Measurements from ENCODE around the gene LRRFIP2.

LRRFIP2 gene

GRCh38 chr3:37204314-37204713 is 29.9 kb upstream of the LRRFIP2 start:
- no peak overlapping the region for H3K9ac ChIP-seq (ENCODE audit: low read depth, low read length)
- H3K36me3 ChIP-seq (ENCODE audit: insufficient read depth, low read length), result no peaks in the 10 kb centered on the region
- H3K9me3 ChIP-seq (ENCODE audit: control insufficient read depth, insufficient read depth, low read length), result no peaks in the 10 kb centered on the region
- no peaks in the 10 kb centered on the region for H3K4me1 ChIP-seq (ENCODE audit: insufficient read depth, low read length)

- H3K9ac ChIP-seq (ENCODE audit: low read depth, low read length), result no peak overlapping the region
- H3K4me1 ChIP-seq (ENCODE audit: insufficient read depth, low read length), result no peaks in the 10 kb centered on the region
- no peaks in the 10 kb centered on the region for H3K36me3 ChIP-seq (ENCODE audit: insufficient read depth, low read length)
- H3K9me3 ChIP-seq (ENCODE audit: control insufficient read depth, insufficient read depth, low read length), result no peaks in the 10 kb centered on the region
Observed at GRCh38 chr3:37202035-37202434, 27.7 kb upstream of the LRRFIP2 start.

- H3K36me3 ChIP-seq (ENCODE audit: insufficient read depth, low read length), result no peaks in the 10 kb centered on the region
Observed at GRCh38 chr3:37200141-37200540, 25.8 kb upstream of the LRRFIP2 start.

GRCh38 chr3:37198996-37199395 is 24.6 kb upstream of the LRRFIP2 start:
- Histone ChIP-seq H3K36me3 (ENCODE audit: insufficient read depth, low read length) (no peaks in the 10 kb centered on the region), H3K9ac (ENCODE audit: low read depth, low read length) (no peak overlapping the region), H3K9me3 (ENCODE audit: control insufficient read depth, insufficient read depth, low read length) (no peaks in the 10 kb centered on the region), H3K4me1 (ENCODE audit: insufficient read depth, low read length) (no peaks in the 10 kb centered on the region)

More at GRCh38 chr3:37200141-37200540, 25.8 kb upstream of the LRRFIP2 start:
- H3K4me1 ChIP-seq (ENCODE audit: insufficient read depth, low read length), result no peaks in the 10 kb centered on the region
- H3K9me3 ChIP-seq (ENCODE audit: control insufficient read depth, insufficient read depth, low read length), result no peaks in the 10 kb centered on the region
- H3K9ac ChIP-seq (ENCODE audit: low read depth, low read length), result no peak overlapping the region

- H3K9me3 ChIP-seq (ENCODE audit: control insufficient read depth, insufficient read depth, low read length), result no peaks in the 10 kb centered on the region
- H3K9ac ChIP-seq (ENCODE audit: low read depth, low read length), result no peak overlapping the region
- H3K4me1 ChIP-seq (ENCODE audit: insufficient read depth, low read length), result no peaks in the 10 kb centered on the region
- H3K36me3 ChIP-seq (ENCODE audit: insufficient read depth, low read length), result no peaks in the 10 kb centered on the region
Observed at GRCh38 chr3:37198547-37198946, 24.2 kb upstream of the LRRFIP2 start.

- Histone ChIP-seq H3K9me3 (ENCODE audit: control insufficient read depth, insufficient read depth, low read length) (no peaks in the 10 kb centered on the region), H3K9ac (ENCODE audit: low read depth, low read length) (no peak overlapping the region), H3K4me1 (ENCODE audit: insufficient read depth, low read length) (no peaks in the 10 kb centered on the region), H3K36me3 (ENCODE audit: insufficient read depth, low read length) (no peaks in the 10 kb centered on the region)
Observed at GRCh38 chr3:37197810-37198371, 23.5 kb upstream of the LRRFIP2 start.

- Histone ChIP-seq H3K36me3 (ENCODE audit: insufficient read depth, low read length) (no peaks in the 10 kb centered on the region), H3K9ac (ENCODE audit: low read depth, low read length) (no peak overlapping the region), H3K4me1 (ENCODE audit: insufficient read depth, low read length) (no peaks in the 10 kb centered on the region), H3K9me3 (ENCODE audit: control insufficient read depth, insufficient read depth, low read length) (no peaks in the 10 kb centered on the region)
Observed at GRCh38 chr3:37194533-37194932, 20.2 kb upstream of the LRRFIP2 start.

GRCh38 chr3:37190667-37191066 is 16.3 kb upstream of the LRRFIP2 start:
- Histone ChIP-seq H3K4me1 (ENCODE audit: insufficient read depth, low read length) (no peaks in the 10 kb centered on the region), H3K36me3 (ENCODE audit: insufficient read depth, low read length) (no peaks in the 10 kb centered on the region), H3K9me3 (ENCODE audit: control insufficient read depth, insufficient read depth, low read length) (no peaks in the 10 kb centered on the region), H3K9ac (ENCODE audit: low read depth, low read length) (no peak overlapping the region)

- no peaks in the 10 kb centered on the region for H3K9me3 ChIP-seq (ENCODE audit: control insufficient read depth, insufficient read depth, low read length)
- H3K36me3 ChIP-seq (ENCODE audit: insufficient read depth, low read length), result no peaks in the 10 kb centered on the region
- no peaks in the 10 kb centered on the region for H3K4me1 ChIP-seq (ENCODE audit: insufficient read depth, low read length)
- no peak overlapping the region for H3K9ac ChIP-seq (ENCODE audit: low read depth, low read length)
Observed at GRCh38 chr3:37189109-37189508, 14.7 kb upstream of the LRRFIP2 start.

GRCh38 chr3:37183976-37184375 is 9.6 kb upstream of the LRRFIP2 start:
- H3K9ac ChIP-seq (ENCODE audit: low read depth, low read length), result no peak overlapping the region
- H3K36me3 ChIP-seq (ENCODE audit: insufficient read depth, low read length), result no peaks in the 10 kb centered on the region
- H3K9me3 ChIP-seq (ENCODE audit: control insufficient read depth, insufficient read depth, low read length), result no peaks in the 10 kb centered on the region
- H3K4me1 ChIP-seq (ENCODE audit: insufficient read depth, low read length), result peaks cover 9% of the 10 kb centered on the region

GRCh38 chr3:37183375-37183831 is 9.0 kb upstream of the LRRFIP2 start:
- no peaks in the 10 kb centered on the region for H3K9me3 ChIP-seq (ENCODE audit: control insufficient read depth, insufficient read depth, low read length)
- no peak overlapping the region; the same call in 1 of the 2 replicates for H3K9ac ChIP-seq (ENCODE audit: low read depth, low read length)
- H3K4me1 ChIP-seq (ENCODE audit: insufficient read depth, low read length), result peaks cover 9% of the 10 kb centered on the region

GRCh38 chr3:37182816-37183215 is 8.4 kb upstream of the LRRFIP2 start:
- Histone ChIP-seq H3K36me3 (ENCODE audit: insufficient read depth, low read length) (no peaks in the 10 kb centered on the region), H3K4me1 (ENCODE audit: insufficient read depth, low read length) (peaks cover 10% of the 10 kb centered on the region), H3K9ac (ENCODE audit: low read depth, low read length) (no peak overlapping the region), H3K9me3 (ENCODE audit: control insufficient read depth, insufficient read depth, low read length) (no peaks in the 10 kb centered on the region)

More at GRCh38 chr3:37183375-37183831, 9.0 kb upstream of the LRRFIP2 start:
- no peaks in the 10 kb centered on the region for H3K36me3 ChIP-seq (ENCODE audit: insufficient read depth, low read length)

- H3K4me1 ChIP-seq (ENCODE audit: insufficient read depth, low read length), result peaks cover 13% of the 10 kb centered on the region
- H3K36me3 ChIP-seq (ENCODE audit: insufficient read depth, low read length), result no peaks in the 10 kb centered on the region
Observed at GRCh38 chr3:37181756-37182155, 7.4 kb upstream of the LRRFIP2 start.

GRCh38 chr3:37179144-37179967 is 5.0 kb upstream of the LRRFIP2 start:
- Histone ChIP-seq H3K9me3 (ENCODE audit: control insufficient read depth, insufficient read depth, low read length) (no peaks in the 10 kb centered on the region), H3K36me3 (ENCODE audit: insufficient read depth, low read length) (no peaks in the 10 kb centered on the region), H3K4me1 (ENCODE audit: insufficient read depth, low read length) (peaks cover 13% of the 10 kb centered on the region), H3K9ac (ENCODE audit: low read depth, low read length) (no peak overlapping the region)

More at GRCh38 chr3:37181756-37182155, 7.4 kb upstream of the LRRFIP2 start:
- H3K9me3 ChIP-seq (ENCODE audit: control insufficient read depth, insufficient read depth, low read length), result no peaks in the 10 kb centered on the region
- no peak overlapping the region for H3K9ac ChIP-seq (ENCODE audit: low read depth, low read length)

GRCh38 chr3:37173806-37174205 is 576 bp downstream of the LRRFIP2 start:
- Histone ChIP-seq H3K9ac (ENCODE audit: low read depth, low read length) (no peak overlapping the region), H3K9me3 (ENCODE audit: control insufficient read depth, insufficient read depth, low read length) (no peaks in the 10 kb centered on the region), H3K36me3 (ENCODE audit: insufficient read depth, low read length) (no peaks in the 10 kb centered on the region), H3K4me1 (ENCODE audit: insufficient read depth, low read length) (0 out of 2 replicates have a peak, but pooled peaks cover 5% of the 10 kb centered on the region)
